Cardiac fibroblast (primary cell): ENCODE results near the gene TPM3.

Experiments
- DNase-seq, 2 donors: peaks; one replicate each; pipeline versions ENCODE4 v3.0.0 to v3.0.0-alpha.2; 2010; ENCODE audit warnings: low read depth in 2 of 2
- H3K4me3 ChIP-seq, 2 donors: replicated peaks in 1 of 2; 1 replicate in 1 of 2; 2 replicates in 1 of 2; pipeline ENCODE4 v1.5.1; 2011; ENCODE audit warnings: low read depth in 2 of 2, low read length in 2 of 2, mild to moderate bottlenecking in 2 of 2, moderate library complexity in 1 of 2
- TF ChIP-seq, protein P1 (sequence below): IDR thresholded peaks from one replicate; pipeline ENCODE4 v1.5.1; 2011; ENCODE audit warnings: low read depth, mild to moderate bottlenecking, low read length, inconsistent platforms

Gene TPM3

DNA sequence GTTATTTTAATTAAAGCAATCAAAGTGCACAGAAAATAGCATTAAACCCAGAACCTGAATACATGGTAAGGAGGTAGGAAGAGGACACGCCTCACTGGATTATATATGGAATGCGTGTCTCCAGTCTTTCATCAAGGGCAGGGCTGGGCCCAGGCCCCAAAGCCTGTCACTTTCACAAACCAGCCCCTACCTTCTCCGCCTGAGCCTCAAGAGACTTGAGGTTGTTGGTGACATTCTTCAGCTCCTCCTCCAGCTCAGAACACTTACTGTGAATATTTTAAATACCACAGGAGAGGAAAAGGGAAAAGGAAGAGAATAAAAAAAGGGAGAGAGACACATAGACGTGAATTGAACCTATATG lies 20.7 kb downstream of the TPM3 start:
- DNase-seq: no peak
- H3K4me3 ChIP-seq: no peak overlapping the region
- TF ChIP-seq, protein P1, sequence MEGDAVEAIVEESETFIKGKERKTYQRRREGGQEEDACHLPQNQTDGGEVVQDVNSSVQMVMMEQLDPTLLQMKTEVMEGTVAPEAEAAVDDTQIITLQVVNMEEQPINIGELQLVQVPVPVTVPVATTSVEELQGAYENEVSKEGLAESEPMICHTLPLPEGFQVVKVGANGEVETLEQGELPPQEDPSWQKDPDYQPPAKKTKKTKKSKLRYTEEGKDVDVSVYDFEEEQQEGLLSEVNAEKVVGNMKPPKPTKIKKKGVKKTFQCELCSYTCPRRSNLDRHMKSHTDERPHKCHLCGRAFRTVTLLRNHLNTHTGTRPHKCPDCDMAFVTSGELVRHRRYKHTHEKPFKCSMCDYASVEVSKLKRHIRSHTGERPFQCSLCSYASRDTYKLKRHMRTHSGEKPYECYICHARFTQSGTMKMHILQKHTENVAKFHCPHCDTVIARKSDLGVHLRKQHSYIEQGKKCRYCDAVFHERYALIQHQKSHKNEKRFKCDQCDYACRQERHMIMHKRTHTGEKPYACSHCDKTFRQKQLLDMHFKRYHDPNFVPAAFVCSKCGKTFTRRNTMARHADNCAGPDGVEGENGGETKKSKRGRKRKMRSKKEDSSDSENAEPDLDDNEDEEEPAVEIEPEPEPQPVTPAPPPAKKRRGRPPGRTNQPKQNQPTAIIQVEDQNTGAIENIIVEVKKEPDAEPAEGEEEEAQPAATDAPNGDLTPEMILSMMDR: no peak

- no peak overlapping the region for H3K4me3 ChIP-seq
- TF ChIP-seq, protein P1: no peak
- DNase-seq: no peak
These were observed 21.2 kb downstream of the TPM3 start for GRCh38 chr1:154170547-154171222.

- no peak for DNase-seq
- H3K4me3 ChIP-seq: no peak overlapping the region
- TF ChIP-seq, protein P1: no peak
These were observed 24.4 kb downstream of the TPM3 start for GRCh38 chr1:154167461-154167860.

GRCh38 chr1:154166207-154166606 lies 25.7 kb downstream of the TPM3 start:
- no peak for DNase-seq
- TF ChIP-seq, protein P1: no peak
- H3K4me3 ChIP-seq: no peak overlapping the region

- no peak overlapping the region for H3K4me3 ChIP-seq
- no peak for DNase-seq
- TF ChIP-seq, protein P1: no peak
These were observed 32.3 kb downstream of the TPM3 start for GRCh38 chr1:154159554-154159953.

DNA sequence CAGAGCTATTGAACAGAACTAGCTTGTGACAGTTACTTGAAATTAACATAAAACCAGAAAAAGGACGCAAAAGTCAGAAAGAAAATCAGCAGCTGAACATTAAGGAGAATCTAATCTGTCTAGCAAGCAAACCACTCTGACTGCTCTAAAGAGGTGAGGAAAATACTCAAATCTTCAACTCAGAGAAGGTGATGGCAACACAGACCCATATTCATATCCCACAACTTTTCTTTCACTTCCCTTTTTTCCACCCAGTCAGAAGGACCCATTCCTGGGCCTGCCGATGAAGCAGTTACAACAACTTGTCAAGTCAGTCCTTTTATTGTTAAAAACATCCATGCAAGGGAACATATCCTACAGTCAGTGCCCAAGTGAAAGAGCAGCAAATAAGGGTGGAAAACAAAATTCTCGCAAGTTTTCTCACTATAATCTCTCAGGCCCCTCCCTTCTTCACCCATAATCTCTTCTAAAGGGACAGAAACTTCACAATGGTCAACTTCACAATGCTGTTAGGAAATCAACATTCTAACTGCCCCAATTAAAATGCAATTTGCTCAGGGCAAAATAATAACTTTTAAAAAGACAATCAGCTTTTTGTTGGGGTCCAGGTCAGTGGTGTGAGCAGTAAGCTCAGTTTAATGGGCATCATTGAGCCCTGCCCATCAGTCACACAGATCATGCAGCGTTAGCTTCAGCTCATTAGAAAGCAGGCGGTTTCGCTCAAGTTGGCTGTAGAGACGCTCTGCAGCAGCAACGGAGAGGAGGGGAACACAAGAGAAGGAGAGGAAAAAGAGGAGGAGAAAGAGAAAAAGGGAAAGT lies 33.4 kb downstream of the TPM3 start:
- no peak for DNase-seq
- TF ChIP-seq, protein P1: no peak
- no peak overlapping the region for H3K4me3 ChIP-seq
